Endometrium (tissue), 2 donors: ENCODE data around the gene NKPD1.

Source experiments
- FAIRE-seq: peaks from 2 replicates; lab custom pipeline; 2012; peaks lifted over from hg19 to GRCh38; lab: Jason Lieb, UNC
- donor health status: control.
- donor health status: control.

The NKPD1 gene

GRCh38 chr19:45118106-45118505 lies 42.7 kb downstream of the NKPD1 start:
- FAIRE-seq, result no peak

GRCh38 chr19:45117671-45118070 lies 43.1 kb downstream of the NKPD1 start:
- no peak for FAIRE-seq

- no peak for FAIRE-seq
Observed at GRCh38 chr19:45117167-45117594, 43.6 kb downstream of the NKPD1 start.

- FAIRE-seq, result no peak
Observed at GRCh38 chr19:45115809-45116615, 44.8 kb downstream of the NKPD1 start.

GRCh38 chr19:45114116-45114515 lies 46.7 kb downstream of the NKPD1 start:
- FAIRE-seq, result no peak

- FAIRE-seq, result no peak
Observed at GRCh38 chr19:45113628-45114027, 47.2 kb downstream of the NKPD1 start.

GRCh38 chr19:45112111-45112827 lies 48.5 kb downstream of the NKPD1 start:
- no peak for FAIRE-seq
